ENCODE measurements around the gene PQBP1.
A peak's percentile ranks its signal among the peaks of the same experiment; 100 is the strongest.

PQBP1 gene

GRCh38 chrX:48918643-48919340 lies 21.1 kb downstream of the PQBP1 start, which contains the start of gene PIM2 (continued):
- no peak for TF ChIP-seq PRDM2 (tag by site-specific recombination; IDR thresholded peaks at IDR 0.05; ENCODE audit: borderline replicate concordance)
- no peak for TF ChIP-seq PRDM1 (tag by site-specific recombination; IDR thresholded peaks at IDR 0.05)
- TF ChIP-seq ZNF544 (tag by site-specific recombination; IDR thresholded peaks at IDR 0.05): no peak
- TF ChIP-seq ZNF830 (tag by site-specific recombination; IDR thresholded peaks at IDR 0.05; ENCODE audit: low read depth): no peak
- 0 out of 2 replicates have a peak, but pooled peaks have one; percentile 38 for TF ChIP-seq BCL11B (tag by site-specific recombination; IDR thresholded peaks at IDR 0.05; ENCODE audit: low read depth)
- TF ChIP-seq MZF1 (tag by site-specific recombination; IDR thresholded peaks at IDR 0.05; ENCODE audit: borderline replicate concordance): no peak
- TF ChIP-seq ZNF24 (tag by site-specific recombination; IDR thresholded peaks at IDR 0.05): no peak
- TF ChIP-seq ZNF658 (tag by site-specific recombination; IDR thresholded peaks at IDR 0.05): no peak
- no peak for TF ChIP-seq ZNF214 (tag by site-specific recombination; IDR thresholded peaks at IDR 0.05; ENCODE audit: borderline replicate concordance)
- no peak; the same call in 1 of the 2 replicates for TF ChIP-seq ELK4 (IDR thresholded peaks at IDR 0.05; ENCODE audit: borderline replicate concordance, low read depth, low read length)
- TF ChIP-seq ZNF692 (tag by site-specific recombination; IDR thresholded peaks at IDR 0.05): no peak
- TF ChIP-seq ZNF596 (tag by site-specific recombination; IDR thresholded peaks at IDR 0.05): no peak
- TF ChIP-seq ZNF157 (tag by site-specific recombination; IDR thresholded peaks at IDR 0.05): no peak
- TF ChIP-seq ZNF248 (tag by site-specific recombination; IDR thresholded peaks at IDR 0.05): no peak
- peak; percentile 44 for TF ChIP-seq KLF9 (tag by site-specific recombination; IDR thresholded peaks at IDR 0.05; ENCODE audit: low read depth)
- TF ChIP-seq ZNF701 (tag by site-specific recombination; IDR thresholded peaks at IDR 0.05): no peak
- TF ChIP-seq ZNF548 (tag by site-specific recombination; IDR thresholded peaks at IDR 0.05): no peak
- no peak for TF ChIP-seq ZNF560 (tag by site-specific recombination; IDR thresholded peaks at IDR 0.05; ENCODE audit: borderline replicate concordance)
- TF ChIP-seq ZNF585B (tag by site-specific recombination; IDR thresholded peaks at IDR 0.05): no peak
- TF ChIP-seq ZBTB11 (tag by site-specific recombination; conservative IDR thresholded peaks at IDR 0.05; ENCODE audit: low read depth): 0 out of 2 replicates have a peak, but pooled peaks have one; percentile 11
- TF ChIP-seq ZNF626 (tag by site-specific recombination; IDR thresholded peaks at IDR 0.05): no peak
- TF ChIP-seq ZFHX2 (tag by site-specific recombination; conservative IDR thresholded peaks at IDR 0.05): peak; percentile 89
- no peak for TF ChIP-seq ZNF837 (tag by site-specific recombination; IDR thresholded peaks at IDR 0.05)
